CD4-positive, CD25-positive, alpha-beta regulatory T cell (primary cell): ENCODE data around the gene IRAG1. TPM values are rescaled to one million over a fixed set of nuclear protein-coding genes. Genes with fewer than 3 reads are reported as not detected.

Experiments
- ATAC-seq, 2 donors: fragments of 150-1000 bp; cut with Tn5 transposase; one replicate each; pipeline ENCODE4 v1.10.0; 2021; ENCODE audit warnings: low read depth in 2 of 2, moderate number of reproducible peaks in 2 of 2, moderate library complexity in 1 of 2
- DNase-seq, 3 donors: peaks; one replicate each; pipeline versions ENCODE4 v3.0.0 to v3.0.0-alpha.2; 2012 to 2022; ENCODE audit warnings: mixed read lengths in 1 of 3
- H3K27ac ChIP-seq: one replicate; pipeline ENCODE4 v1.7.0; 2013; ENCODE audit warnings: mild to moderate bottlenecking, low read length; ENCODE audit not compliant: insufficient read depth, poor library complexity, severe bottlenecking
- H3K27me3 ChIP-seq: one replicate; pipeline ENCODE4 v1.7.0; 2013; ENCODE audit warnings: low read length; ENCODE audit not compliant: control insufficient read depth, insufficient read depth
- H3K36me3 ChIP-seq: one replicate; pipeline ENCODE4 v1.7.0; 2013; ENCODE audit warnings: mild to moderate bottlenecking, low read length, moderate library complexity; ENCODE audit not compliant: control insufficient read depth, insufficient read depth
- H3K4me1 ChIP-seq: 2 replicates; pipeline ENCODE4 v1.7.0; 2013; ENCODE audit warnings: mild to moderate bottlenecking, low read length; ENCODE audit not compliant: insufficient read depth, control insufficient read depth, poor library complexity, severe bottlenecking
- H3K4me3 ChIP-seq: one replicate; pipeline ENCODE4 v1.7.0; 2013; ENCODE audit warnings: low read depth, mild to moderate bottlenecking, low read length, moderate library complexity
- H3K9me3 ChIP-seq, 2 experiments: 1 replicate in 1 of 2; 2 replicates in 1 of 2; pipeline ENCODE4 v1.7.0; 2013; ENCODE audit warnings: low read length in 2 of 2, mild to moderate bottlenecking in 1 of 2, moderate library complexity in 1 of 2; ENCODE audit not compliant: control insufficient read depth in 2 of 2
- H3K27ac Mint-ChIP-seq, 3 donors: one replicate each; pipeline ENCODE4 v1.8.0; 2020 to 2022; ENCODE audit warnings: mild to moderate bottlenecking in 3 of 3, mixed read lengths in 3 of 3, moderate library complexity in 2 of 3
- H3K27me3 Mint-ChIP-seq: one replicate; pipeline ENCODE4 v1.8.0; 2022; ENCODE audit warnings: mild to moderate bottlenecking, mixed read lengths
- H3K36me3 Mint-ChIP-seq: one replicate; pipeline ENCODE4 v1.8.0; 2020; ENCODE audit warnings: mixed read lengths
- H3K4me1 Mint-ChIP-seq, 4 donors: one replicate each; pipeline ENCODE4 v1.8.0; 2020 to 2022; ENCODE audit warnings: mixed read lengths in 4 of 4, mild to moderate bottlenecking in 1 of 4
- H3K4me3 Mint-ChIP-seq, 4 donors: one replicate each; pipeline ENCODE4 v1.8.0; 2020 to 2022; ENCODE audit warnings: mild to moderate bottlenecking in 4 of 4, mixed read lengths in 4 of 4, moderate library complexity in 3 of 4
- H3K9me3 Mint-ChIP-seq, 7 donors: one replicate each; pipeline ENCODE4 v1.8.0; 2020 to 2022; ENCODE audit warnings: mixed read lengths in 7 of 7, mild to moderate bottlenecking in 3 of 7, moderate library complexity in 2 of 7
- polyA plus RNA-seq, 4 donors: library from polyadenylated mRNA; unstranded; fragments of 300-500 nt; fragmentation: Illumina TruSeq; gene quantifications; one replicate each; pipeline ENCODE4 v1.2.3, GENCODE V29; 2021
- total RNA-seq: library from RNA; stranded (reverse); gene quantifications from one replicate; pipeline ENCODE4 v1.2.3, GENCODE V29; 2022

The IRAG1 gene
- total and polyA plus RNA-seq, 5 donors from 2014 or later, result not detected

DNA sequence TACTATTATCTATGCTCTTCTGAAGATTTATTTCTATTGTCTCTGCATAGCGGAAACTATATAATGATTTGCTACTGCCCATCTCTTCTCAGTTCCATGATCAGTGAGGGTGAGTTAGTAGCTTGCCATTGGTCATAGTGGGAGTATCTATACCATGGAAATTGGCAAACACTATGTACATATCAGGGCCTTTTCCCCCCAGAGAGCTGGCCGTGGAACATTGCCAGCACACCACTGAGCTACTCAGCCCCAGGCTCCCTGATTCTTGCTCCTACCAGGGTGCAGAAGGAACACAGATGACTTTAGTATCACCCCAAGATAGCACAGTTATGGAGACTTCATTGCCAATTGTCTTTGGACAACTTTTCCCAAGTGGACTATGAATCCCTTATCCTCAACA is 33.2 kb downstream of the IRAG1 start:
- DNase-seq (no peak), ATAC-seq (no peak)
- Histone ChIP-seq H3K36me3 (no peaks in the 10 kb centered on the region), H3K4me3 (no peak overlapping the region), H3K9me3 (no peaks in the 10 kb centered on the region), H3K4me1 (no peaks in the 10 kb centered on the region), H3K27ac (no peak overlapping the region), H3K27me3 (no peaks in the 10 kb centered on the region)
- no peaks in the 10 kb centered on the region for H3K9me3 Mint-ChIP-seq
- H3K4me3 Mint-ChIP-seq, result no peak overlapping the region
- H3K27me3 Mint-ChIP-seq, result no peaks in the 10 kb centered on the region
- H3K27ac Mint-ChIP-seq, result peak overlapping the region in 1 of 3 donors; percentile 62
- H3K4me1 Mint-ChIP-seq, result peaks cover 0 to 12% (median 0%) of the 10 kb centered on the region in 4 donors
- H3K36me3 Mint-ChIP-seq, result no peaks in the 10 kb centered on the region

DNA sequence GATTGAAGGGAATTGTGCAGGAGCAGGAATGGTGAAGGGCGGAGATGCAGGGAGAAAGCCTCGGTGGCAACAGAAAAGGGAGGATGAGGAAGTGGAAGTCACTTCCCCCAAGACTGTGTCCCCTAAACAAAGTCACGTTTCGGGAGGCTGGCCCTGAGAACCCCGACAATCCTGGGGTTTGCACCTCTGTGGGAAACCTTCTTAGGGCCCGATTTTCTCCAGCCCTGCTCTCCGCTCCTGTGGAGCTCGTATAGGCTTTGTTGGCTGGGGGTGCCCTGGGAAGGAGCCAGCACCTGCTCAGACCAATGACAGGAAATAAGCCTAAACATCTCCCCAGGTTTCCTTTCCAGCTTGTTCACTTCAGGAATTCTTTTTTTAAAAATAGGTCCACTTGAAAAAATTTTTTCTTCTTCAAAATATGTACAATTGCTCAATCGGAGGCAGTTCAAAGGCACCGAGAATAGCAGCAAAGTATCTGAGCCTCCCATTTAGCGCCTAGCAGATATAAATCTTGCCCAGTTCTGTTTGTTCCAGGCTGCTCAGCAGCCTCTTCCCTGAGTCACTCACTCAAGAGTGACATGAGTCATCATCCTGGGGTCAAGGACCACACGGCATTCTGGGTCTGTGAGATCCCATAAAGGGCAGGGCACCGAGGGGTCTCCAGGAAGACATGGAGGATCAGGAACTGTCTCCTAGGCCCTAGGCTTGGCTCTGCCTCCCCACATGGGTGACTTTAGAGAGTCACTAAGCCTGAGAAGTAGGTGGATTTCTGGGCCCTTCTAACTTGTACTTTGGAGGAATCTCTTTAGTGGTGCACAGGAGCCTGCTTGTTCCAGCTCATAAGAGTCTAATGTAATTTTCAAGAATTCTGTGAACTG is 34.0 kb downstream of the IRAG1 start:
- H3K9me3 Mint-ChIP-seq, result no peaks in the 10 kb centered on the region
- Histone ChIP-seq H3K9me3 (no peaks in the 10 kb centered on the region), H3K27me3 (no peaks in the 10 kb centered on the region), H3K4me3 (no peak overlapping the region), H3K27ac (no peak overlapping the region), H3K4me1 (no peaks in the 10 kb centered on the region), H3K36me3 (no peaks in the 10 kb centered on the region)
- no peaks in the 10 kb centered on the region for H3K27me3 Mint-ChIP-seq
- H3K4me3 Mint-ChIP-seq, result no peak overlapping the region
- no peak overlapping the region for H3K27ac Mint-ChIP-seq
- ATAC-seq (no peak), DNase-seq (no peak)
- peaks cover 0 to 12% (median 0%) of the 10 kb centered on the region in 4 donors for H3K4me1 Mint-ChIP-seq
- no peaks in the 10 kb centered on the region for H3K36me3 Mint-ChIP-seq

DNA sequence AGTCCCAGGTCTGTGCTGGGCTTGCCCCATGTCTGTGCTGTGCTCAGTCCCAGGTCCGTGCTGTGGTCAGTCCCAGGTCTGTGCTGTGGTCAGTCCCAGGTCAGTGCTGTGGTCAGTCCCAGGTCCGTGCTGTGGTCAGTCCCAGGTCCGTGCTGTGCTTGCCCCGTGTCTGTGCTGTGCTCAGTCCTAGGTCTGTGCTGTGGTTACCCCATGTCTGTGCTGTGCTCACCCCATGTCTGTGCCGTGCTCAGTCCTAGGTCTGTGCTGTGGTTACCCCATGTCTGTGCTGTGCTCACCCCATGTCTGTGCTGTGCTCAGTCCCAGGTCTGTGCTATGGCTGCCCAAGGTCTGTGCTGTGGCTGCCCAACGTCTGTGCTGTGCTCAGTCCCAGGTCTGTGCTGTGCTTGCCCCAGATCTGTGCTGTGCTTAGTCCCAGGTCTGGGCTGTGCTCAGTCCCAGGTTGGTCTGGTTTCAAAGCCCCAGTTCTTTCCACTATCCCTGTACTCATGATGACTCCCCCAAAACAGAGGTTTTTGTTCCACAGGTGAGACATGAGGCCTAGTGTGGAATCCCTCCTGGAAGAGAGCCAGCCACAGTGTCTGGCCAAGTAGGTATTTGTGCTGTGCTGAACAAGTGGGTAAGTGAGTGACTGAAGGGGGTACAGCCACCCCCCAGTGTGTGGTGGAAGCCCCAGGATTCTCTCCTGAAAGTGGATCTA is 34.8 kb downstream of the IRAG1 start:
- ATAC-seq, result no peak
- Mint-ChIP-seq H3K4me1 (peaks cover 0 to 12% (median 0%) of the 10 kb centered on the region in 4 donors), H3K36me3 (no peaks in the 10 kb centered on the region), H3K9me3 (no peaks in the 10 kb centered on the region), H3K27me3 (no peaks in the 10 kb centered on the region), H3K4me3 (no peak overlapping the region), H3K27ac (no peak overlapping the region)
- no peak for DNase-seq
- Histone ChIP-seq H3K9me3 (no peaks in the 10 kb centered on the region), H3K27ac (no peak overlapping the region), H3K4me1 (no peaks in the 10 kb centered on the region), H3K4me3 (no peak overlapping the region), H3K27me3 (no peaks in the 10 kb centered on the region), H3K36me3 (no peaks in the 10 kb centered on the region)

DNA sequence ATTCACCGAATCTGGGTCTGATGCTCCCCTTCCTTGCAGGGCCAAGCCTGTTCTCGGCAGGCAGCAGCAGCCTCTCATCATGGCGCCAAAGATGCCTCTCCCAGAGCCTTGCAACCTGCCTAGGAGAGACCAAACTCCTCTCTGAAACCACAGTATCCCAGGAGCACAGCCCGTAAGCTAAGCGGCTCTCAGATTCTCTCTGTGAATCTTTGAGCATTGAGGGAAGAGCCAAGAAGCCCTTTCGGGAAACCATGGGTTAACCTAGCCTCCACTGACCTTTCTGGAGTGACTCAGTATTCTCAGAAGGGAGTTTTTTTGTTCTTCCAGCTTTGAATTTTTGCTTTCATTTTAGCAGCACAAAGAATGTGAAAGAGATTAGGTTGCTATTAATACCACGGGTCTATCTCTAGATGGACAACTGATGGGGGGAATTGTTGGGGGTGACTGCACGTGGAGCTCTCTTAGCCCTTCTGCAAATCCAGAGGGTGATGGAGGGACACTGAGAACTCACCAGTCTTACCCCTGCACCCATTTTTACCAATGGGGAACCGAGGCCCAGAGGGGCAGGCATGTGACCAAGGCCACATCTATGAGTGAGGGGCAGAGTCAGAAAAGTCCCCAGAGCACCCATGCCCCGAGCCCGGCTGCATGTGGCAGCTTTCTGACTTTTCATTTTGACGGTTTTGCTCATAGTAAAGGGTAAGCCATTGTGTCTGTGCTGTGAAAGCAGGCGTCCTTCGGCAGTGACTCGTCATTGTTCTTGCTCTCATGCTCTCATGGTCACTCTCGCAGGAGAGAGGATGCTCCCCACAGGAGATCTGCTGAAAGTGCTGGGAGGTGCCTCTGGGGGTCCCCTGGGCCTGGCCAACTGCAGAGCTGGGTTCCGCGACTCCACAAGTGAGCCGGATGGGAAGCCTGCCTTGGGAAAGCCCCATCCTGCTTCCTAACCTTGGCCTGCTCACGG is 36.0 kb downstream of the IRAG1 start:
- DNase-seq (peak in 1 of 3 donors; percentile 41), ATAC-seq (peak in 1 of 2 donors; percentile 40)
- Histone ChIP-seq H3K4me1 (no peaks in the 10 kb centered on the region), H3K27ac (no peak overlapping the region), H3K4me3 (peak overlapping the region; percentile 53), H3K9me3 (no peaks in the 10 kb centered on the region), H3K27me3 (no peaks in the 10 kb centered on the region), H3K36me3 (no peaks in the 10 kb centered on the region)
- no peaks in the 10 kb centered on the region for H3K36me3 Mint-ChIP-seq
- peak overlapping the region in 2 of 4 donors; percentile 41 to 52 for H3K4me3 Mint-ChIP-seq
- H3K9me3 Mint-ChIP-seq, result no peaks in the 10 kb centered on the region
- no peaks in the 10 kb centered on the region for H3K27me3 Mint-ChIP-seq
- peaks cover 0 to 12% (median 0%) of the 10 kb centered on the region in 4 donors for H3K4me1 Mint-ChIP-seq
- H3K27ac Mint-ChIP-seq, result peak overlapping the region in 2 of 3 donors; percentile 41 to 46

DNA sequence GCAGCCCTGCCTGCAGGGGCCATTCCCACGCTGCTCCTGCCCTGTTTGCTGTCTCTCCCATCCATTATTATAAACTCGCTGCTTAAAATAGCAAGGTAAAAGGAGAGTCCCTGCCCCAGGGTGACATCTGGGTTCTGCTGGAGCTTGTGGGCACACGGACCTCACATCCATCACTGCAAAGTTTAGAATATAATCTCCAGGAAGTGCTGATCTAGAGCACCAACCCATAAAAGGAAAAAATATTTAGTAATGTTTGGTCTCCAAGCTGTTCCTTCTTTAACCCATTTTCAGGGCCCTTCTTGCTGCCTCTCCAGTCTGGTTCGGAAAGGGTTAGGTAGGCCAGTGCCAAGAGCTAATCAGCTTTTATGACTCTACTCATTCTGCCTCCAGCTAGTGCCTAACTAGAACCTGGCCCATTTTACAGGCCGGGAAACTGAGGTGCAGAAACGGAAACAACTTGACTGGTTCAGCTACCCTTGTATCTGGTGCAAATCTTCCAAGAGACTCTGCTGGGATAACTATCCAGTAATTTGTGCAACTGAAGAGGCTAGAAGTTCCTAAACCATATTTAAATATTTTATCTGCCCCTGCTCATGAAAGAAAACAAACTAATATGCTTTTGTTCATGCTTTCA is 37.5 kb downstream of the IRAG1 start:
- no peaks in the 10 kb centered on the region for H3K27me3 Mint-ChIP-seq
- peaks cover 0 to 12% (median 0%) of the 10 kb centered on the region in 4 donors for H3K4me1 Mint-ChIP-seq
- H3K4me3 Mint-ChIP-seq, result no peak overlapping the region
- H3K27me3 ChIP-seq, result no peaks in the 10 kb centered on the region
- no peak overlapping the region for H3K27ac Mint-ChIP-seq
- ATAC-seq (no peak), DNase-seq (no peak)
- no peaks in the 10 kb centered on the region for H3K4me1 ChIP-seq
- H3K36me3 ChIP-seq, result no peaks in the 10 kb centered on the region
- no peaks in the 10 kb centered on the region for H3K9me3 ChIP-seq
- H3K4me3 ChIP-seq, result no peak overlapping the region
- H3K36me3 Mint-ChIP-seq, result no peaks in the 10 kb centered on the region
- no peaks in the 10 kb centered on the region for H3K9me3 Mint-ChIP-seq
- no peak overlapping the region for H3K27ac ChIP-seq

DNA sequence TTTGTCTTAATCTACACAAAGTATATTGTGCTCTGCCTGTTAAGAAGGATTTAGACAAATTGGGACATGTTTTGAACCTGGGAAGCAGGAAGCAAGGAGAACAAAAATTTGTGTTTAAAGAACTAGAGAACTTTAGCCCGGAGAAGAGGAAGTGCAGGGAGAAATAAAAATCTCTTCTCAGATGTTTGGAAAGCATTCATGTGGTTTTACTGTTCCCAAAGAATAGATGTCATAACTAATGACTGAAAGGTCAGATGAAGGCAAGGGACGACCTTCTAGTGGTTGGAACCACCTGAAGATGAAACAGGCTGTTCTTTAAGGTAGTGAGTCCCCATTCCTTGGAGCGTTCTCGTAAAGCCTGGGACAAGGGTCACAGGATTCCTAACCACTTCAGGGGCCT is 38.3 kb downstream of the IRAG1 start:
- H3K36me3 ChIP-seq, result no peaks in the 10 kb centered on the region
- no peak for DNase-seq
- H3K4me1 ChIP-seq, result no peaks in the 10 kb centered on the region
- Mint-ChIP-seq H3K4me3 (no peak overlapping the region), H3K9me3 (no peaks in the 10 kb centered on the region), H3K36me3 (no peaks in the 10 kb centered on the region), H3K27me3 (no peaks in the 10 kb centered on the region), H3K4me1 (peaks cover 0 to 12% (median 0%) of the 10 kb centered on the region in 4 donors), H3K27ac (no peak overlapping the region)
- H3K27ac ChIP-seq, result no peak overlapping the region
- H3K9me3 ChIP-seq, result no peaks in the 10 kb centered on the region
- no peaks in the 10 kb centered on the region for H3K27me3 ChIP-seq
- no peak overlapping the region for H3K4me3 ChIP-seq
- ATAC-seq, result no peak

DNA sequence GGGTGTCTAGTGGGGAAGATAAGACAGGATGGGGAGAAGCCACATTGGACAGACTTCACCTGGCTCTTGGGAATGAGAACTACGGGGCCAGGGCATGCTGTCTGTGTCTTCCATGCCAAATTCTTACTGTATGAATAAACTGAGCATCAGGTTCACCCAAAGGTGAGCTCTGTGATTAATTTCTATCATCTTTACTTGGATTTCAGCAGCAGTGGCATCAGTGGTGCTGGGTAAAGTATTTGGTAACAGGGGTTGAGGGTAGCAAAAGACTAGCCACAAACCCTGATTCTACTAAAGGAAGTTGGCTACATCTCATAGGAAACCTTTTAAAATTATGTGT is 38.8 kb downstream of the IRAG1 start:
- peaks cover 0 to 12% (median 0%) of the 10 kb centered on the region in 4 donors for H3K4me1 Mint-ChIP-seq
- no peak overlapping the region for H3K27ac Mint-ChIP-seq
- DNase-seq (no peak), ATAC-seq (no peak)
- no peaks in the 10 kb centered on the region for H3K9me3 Mint-ChIP-seq
- no peak overlapping the region for H3K4me3 Mint-ChIP-seq
- H3K36me3 Mint-ChIP-seq, result no peaks in the 10 kb centered on the region
- Histone ChIP-seq H3K9me3 (no peaks in the 10 kb centered on the region), H3K4me1 (no peaks in the 10 kb centered on the region), H3K36me3 (no peaks in the 10 kb centered on the region), H3K4me3 (no peak overlapping the region), H3K27ac (no peak overlapping the region), H3K27me3 (no peaks in the 10 kb centered on the region)
- no peaks in the 10 kb centered on the region for H3K27me3 Mint-ChIP-seq
